ENCODE results near the gene CSNK2A1.

GRCh38 chr20:515696-516095 lies 27.9 kb downstream of the CSNK2A1 start:
- no peak for TF ChIP-seq CTCF (IDR thresholded peaks at IDR 0.05; ENCODE audit: low read depth, low read length)
- no peak for TF ChIP-seq EZH2phosphoT487 (IDR thresholded peaks at IDR 0.05; ENCODE audit: low read depth)
